PC-3 (cell line): ENCODE measurements around the gene THRB.

Experiments
- EZH2 ChIP-seq: fragments of 300-600 bp; sonication (generic); IDR thresholded peaks from one replicate; pipeline ENCODE4 v1.6.1; 2017; ENCODE audit warnings: antibody characterized with exemption, mild to moderate bottlenecking, low read length; ENCODE audit not compliant: unreplicated experiment
- TF ChIP-seq, protein P1 (sequence below): fragments of 300-600 bp; sonication (generic); conservative IDR thresholded peaks from 2 replicates; pipeline ENCODE4 v1.5.1; 2017; ENCODE audit warnings: antibody characterized with exemption, low read depth, mild to moderate bottlenecking, low read length

DNA sequence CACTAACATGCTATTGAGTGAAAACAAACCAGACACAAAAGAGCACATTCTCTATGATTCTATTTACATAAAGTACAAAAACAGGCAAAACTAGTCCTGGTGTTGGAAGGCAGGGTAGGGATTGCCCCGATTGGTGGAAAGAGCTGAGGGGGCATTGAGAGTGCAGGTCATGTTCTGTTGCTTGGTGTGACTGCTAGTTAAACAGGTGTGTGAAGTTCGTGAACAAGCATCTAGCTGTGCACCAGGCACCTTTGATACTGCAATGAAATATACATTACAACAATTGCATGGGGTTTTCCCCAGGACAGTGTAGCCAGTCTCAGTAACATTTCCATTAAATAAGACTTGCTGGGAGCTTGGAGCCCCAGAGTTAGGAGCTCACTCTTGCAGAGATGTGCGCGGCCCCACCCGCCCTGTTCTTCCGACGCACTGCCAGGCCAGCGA lies 26.3 kb upstream of the THRB start:
- no peak for TF ChIP-seq EZH2
- TF ChIP-seq, protein P1, sequence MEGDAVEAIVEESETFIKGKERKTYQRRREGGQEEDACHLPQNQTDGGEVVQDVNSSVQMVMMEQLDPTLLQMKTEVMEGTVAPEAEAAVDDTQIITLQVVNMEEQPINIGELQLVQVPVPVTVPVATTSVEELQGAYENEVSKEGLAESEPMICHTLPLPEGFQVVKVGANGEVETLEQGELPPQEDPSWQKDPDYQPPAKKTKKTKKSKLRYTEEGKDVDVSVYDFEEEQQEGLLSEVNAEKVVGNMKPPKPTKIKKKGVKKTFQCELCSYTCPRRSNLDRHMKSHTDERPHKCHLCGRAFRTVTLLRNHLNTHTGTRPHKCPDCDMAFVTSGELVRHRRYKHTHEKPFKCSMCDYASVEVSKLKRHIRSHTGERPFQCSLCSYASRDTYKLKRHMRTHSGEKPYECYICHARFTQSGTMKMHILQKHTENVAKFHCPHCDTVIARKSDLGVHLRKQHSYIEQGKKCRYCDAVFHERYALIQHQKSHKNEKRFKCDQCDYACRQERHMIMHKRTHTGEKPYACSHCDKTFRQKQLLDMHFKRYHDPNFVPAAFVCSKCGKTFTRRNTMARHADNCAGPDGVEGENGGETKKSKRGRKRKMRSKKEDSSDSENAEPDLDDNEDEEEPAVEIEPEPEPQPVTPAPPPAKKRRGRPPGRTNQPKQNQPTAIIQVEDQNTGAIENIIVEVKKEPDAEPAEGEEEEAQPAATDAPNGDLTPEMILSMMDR = no peak
